ENCODE data around the gene HRH3.

GRCh38 chr20:62167474-62167873, 52.6 kb downstream of the HRH3 start:
- no peak for TF ChIP-seq CTCF (IDR thresholded peaks at IDR 0.05)
- no peak for TF ChIP-seq POLR2A (IDR thresholded peaks at IDR 0.05)
